Measurements from ENCODE around the gene MBIP.
"Not testable (repeated sequence)": the region's sequence is repeated elsewhere in the genome, so short reads cannot be mapped to it uniquely, and the experiment has no call there.

Gene MBIP

GRCh38 chr14:36346052-36346451 is 25.6 kb upstream of the MBIP start:
- no peak overlapping the region for H3K27ac ChIP-seq
- TF ChIP-seq CTCF (conservative IDR thresholded peaks at IDR 0.05): no peak

- no peak for TF ChIP-seq CTCF (conservative IDR thresholded peaks at IDR 0.05)
- H3K27ac ChIP-seq: no peak overlapping the region
Measured at GRCh38 chr14:36344211-36344610, 23.8 kb upstream of the MBIP start.

- not testable (repeated sequence) for H3K27ac ChIP-seq
Measured at GRCh38 chr14:36341811-36342210, 21.4 kb upstream of the MBIP start.

- no peak overlapping the region for H3K27ac ChIP-seq
- no peak for TF ChIP-seq CTCF (conservative IDR thresholded peaks at IDR 0.05)
Measured at GRCh38 chr14:36340276-36340890, 19.9 kb upstream of the MBIP start.

- no peak for TF ChIP-seq CTCF (conservative IDR thresholded peaks at IDR 0.05)
- no peak overlapping the region for H3K27ac ChIP-seq
Measured at GRCh38 chr14:36339816-36340215, 19.4 kb upstream of the MBIP start.

- TF ChIP-seq CTCF (conservative IDR thresholded peaks at IDR 0.05): no peak
- H3K27ac ChIP-seq: no peak overlapping the region
Measured at GRCh38 chr14:36333119-36333518, 12.7 kb upstream of the MBIP start.

GRCh38 chr14:36327573-36327972 is 7.1 kb upstream of the MBIP start:
- H3K27ac ChIP-seq: not testable (repeated sequence)

GRCh38 chr14:36325853-36326252 is 5.4 kb upstream of the MBIP start:
- TF ChIP-seq CTCF (conservative IDR thresholded peaks at IDR 0.05): no peak
- H3K27ac ChIP-seq: no peak overlapping the region

GRCh38 chr14:36324897-36325296 is 4.5 kb upstream of the MBIP start:
- no peak overlapping the region for H3K27ac ChIP-seq
- no peak for TF ChIP-seq CTCF (conservative IDR thresholded peaks at IDR 0.05)
